BLaER1 (cell line): ENCODE data around the gene PAM.

Source experiments
- H3K27ac ChIP-seq: shearing (Covaris generic); formaldehyde crosslinking; 2 replicates; pipeline ENCODE4 v1.8.1; 2022
- H3K27me3 ChIP-seq: shearing (Covaris generic); formaldehyde crosslinking; 2 replicates; pipeline ENCODE4 v1.8.1; 2022
- H3K36me3 ChIP-seq: shearing (Covaris generic); formaldehyde crosslinking; 2 replicates; pipeline ENCODE4 v1.8.1; 2022
- H3K4me1 ChIP-seq: shearing (Covaris generic); formaldehyde crosslinking; 2 replicates; pipeline ENCODE4 v1.8.1; 2022
- H3K4me2 ChIP-seq: shearing (Covaris generic); formaldehyde crosslinking; 2 replicates; pipeline ENCODE4 v1.8.1; 2022
- H3K4me3 ChIP-seq: shearing (Covaris generic); formaldehyde crosslinking; 2 replicates; pipeline ENCODE4 v1.8.1; 2022
- H3K9ac ChIP-seq: shearing (Covaris generic); formaldehyde crosslinking; 2 replicates; pipeline ENCODE4 v1.8.1; 2022
- H3K9me3 ChIP-seq: shearing (Covaris generic); formaldehyde crosslinking; 2 replicates; pipeline ENCODE4 v1.8.1; 2022
- H4K20me1 ChIP-seq: shearing (Covaris generic); formaldehyde crosslinking; 2 replicates; pipeline ENCODE4 v1.8.1; 2022
- Cebpa-rat ChIP-seq: shearing (Covaris generic); IDR thresholded peaks from 2 replicates; pipeline ENCODE4 v1.8.1; 2022

Gene PAM

GRCh38 chr5:102845041-102845440 is 89.9 kb downstream of the PAM start:
- Histone ChIP-seq H3K4me2 (no peak overlapping the region), H3K36me3 (peaks cover 8% of the 10 kb centered on the region; the same call in 1 of the 2 replicates), H3K27ac (no peak overlapping the region), H4K20me1 (no peaks in the 10 kb centered on the region), H3K9ac (no peak overlapping the region), H3K4me1 (no peaks in the 10 kb centered on the region), H3K4me3 (no peak overlapping the region), H3K27me3 (no peaks in the 10 kb centered on the region), H3K9me3 (0 out of 2 replicates have a peak, but pooled peaks cover 5% of the 10 kb centered on the region)
- no peak for TF ChIP-seq Cebpa-rat

GRCh38 chr5:102850503-102850902 is 95.4 kb downstream of the PAM start:
- Histone ChIP-seq H3K4me1 (no peaks in the 10 kb centered on the region), H3K27me3 (no peaks in the 10 kb centered on the region), H3K9ac (no peak overlapping the region), H3K4me2 (no peak overlapping the region), H3K27ac (no peak overlapping the region), H3K36me3 (peaks cover 8% of the 10 kb centered on the region; the same call in 1 of the 2 replicates), H4K20me1 (0 out of 2 replicates have a peak, but pooled peaks cover 5% of the 10 kb centered on the region), H3K4me3 (no peak overlapping the region), H3K9me3 (no peaks in the 10 kb centered on the region)
- no peak for TF ChIP-seq Cebpa-rat

- H3K9me3 ChIP-seq: no peaks in the 10 kb centered on the region
- no peak overlapping the region for H3K9ac ChIP-seq
- H3K27ac ChIP-seq: no peak overlapping the region
- no peak overlapping the region for H3K4me2 ChIP-seq
- no peaks in the 10 kb centered on the region for H3K36me3 ChIP-seq
- no peak overlapping the region for H3K4me3 ChIP-seq
- no peaks in the 10 kb centered on the region for H3K4me1 ChIP-seq
- H3K27me3 ChIP-seq: no peaks in the 10 kb centered on the region
- 0 out of 2 replicates have a peak, but pooled peaks cover 5% of the 10 kb centered on the region for H4K20me1 ChIP-seq
- TF ChIP-seq Cebpa-rat: no peak
Measured at GRCh38 chr5:102853680-102854079, 98.6 kb downstream of the PAM start.

GRCh38 chr5:102855681-102856388 is 100.7 kb downstream of the PAM start:
- Histone ChIP-seq H3K4me3 (no peak overlapping the region), H3K27me3 (no peaks in the 10 kb centered on the region), H3K4me2 (no peak overlapping the region), H3K4me1 (no peaks in the 10 kb centered on the region), H3K9me3 (no peaks in the 10 kb centered on the region), H3K36me3 (peaks cover 7% of the 10 kb centered on the region; the same call in 1 of the 2 replicates), H3K9ac (no peak overlapping the region), H3K27ac (no peak overlapping the region), H4K20me1 (0 out of 2 replicates have a peak, but pooled peaks cover 12% of the 10 kb centered on the region)
- no peak for TF ChIP-seq Cebpa-rat

- no peaks in the 10 kb centered on the region for H3K9me3 ChIP-seq
- 0 out of 2 replicates have a peak, but pooled peaks cover 16% of the 10 kb centered on the region for H4K20me1 ChIP-seq
- no peak overlapping the region for H3K4me3 ChIP-seq
- no peaks in the 10 kb centered on the region for H3K27me3 ChIP-seq
- no peaks in the 10 kb centered on the region for H3K4me1 ChIP-seq
- no peak overlapping the region for H3K27ac ChIP-seq
- TF ChIP-seq Cebpa-rat: no peak
- H3K36me3 ChIP-seq: peaks cover 7% of the 10 kb centered on the region; the same call in 1 of the 2 replicates
- H3K4me2 ChIP-seq: no peak overlapping the region
- H3K9ac ChIP-seq: no peak overlapping the region
Measured at GRCh38 chr5:102856389-102856777, 101.3 kb downstream of the PAM start.

- no peak overlapping the region for H3K27ac ChIP-seq
- H3K9me3 ChIP-seq: no peaks in the 10 kb centered on the region
- peaks cover 7% of the 10 kb centered on the region; the same call in 1 of the 2 replicates for H3K36me3 ChIP-seq
- no peaks in the 10 kb centered on the region for H3K27me3 ChIP-seq
- no peak overlapping the region for H3K4me2 ChIP-seq
- no peak overlapping the region for H3K4me3 ChIP-seq
- H3K4me1 ChIP-seq: no peaks in the 10 kb centered on the region
- 0 out of 2 replicates have a peak, but pooled peaks cover 23% of the 10 kb centered on the region for H4K20me1 ChIP-seq
- TF ChIP-seq Cebpa-rat: no peak
- no peak overlapping the region for H3K9ac ChIP-seq
Measured at GRCh38 chr5:102857076-102857818, 102.1 kb downstream of the PAM start.

- no peak for TF ChIP-seq Cebpa-rat
- Histone ChIP-seq H4K20me1 (peaks cover 30% of the 10 kb centered on the region; the same call in 1 of the 2 replicates), H3K27ac (no peak overlapping the region), H3K4me2 (no peak overlapping the region), H3K4me3 (no peak overlapping the region), H3K27me3 (no peaks in the 10 kb centered on the region), H3K9ac (no peak overlapping the region), H3K4me1 (no peaks in the 10 kb centered on the region), H3K9me3 (no peaks in the 10 kb centered on the region), H3K36me3 (peaks cover 7% of the 10 kb centered on the region; the same call in 1 of the 2 replicates)
Measured at GRCh38 chr5:102858221-102858620, 103.1 kb downstream of the PAM start.

GRCh38 chr5:102858808-102859207 is 103.7 kb downstream of the PAM start:
- Histone ChIP-seq H3K9ac (no peak overlapping the region), H3K9me3 (no peaks in the 10 kb centered on the region), H3K36me3 (peaks cover 7% of the 10 kb centered on the region; the same call in 1 of the 2 replicates), H4K20me1 (peaks cover 31% of the 10 kb centered on the region; the same call in 1 of the 2 replicates), H3K27ac (no peak overlapping the region), H3K4me1 (no peaks in the 10 kb centered on the region), H3K4me2 (no peak overlapping the region), H3K27me3 (no peaks in the 10 kb centered on the region), H3K4me3 (no peak overlapping the region)
- no peak for TF ChIP-seq Cebpa-rat

- no peaks in the 10 kb centered on the region for H3K4me1 ChIP-seq
- no peak overlapping the region for H3K27ac ChIP-seq
- peaks cover 7% of the 10 kb centered on the region; the same call in 1 of the 2 replicates for H3K36me3 ChIP-seq
- H3K27me3 ChIP-seq: peaks cover 4% of the 10 kb centered on the region
- peaks cover 37% of the 10 kb centered on the region for H4K20me1 ChIP-seq
- H3K9me3 ChIP-seq: peaks cover 2% of the 10 kb centered on the region; the same call in 1 of the 2 replicates
- H3K9ac ChIP-seq: no peak overlapping the region
- TF ChIP-seq Cebpa-rat: no peak
- H3K4me2 ChIP-seq: no peak overlapping the region
- H3K4me3 ChIP-seq: no peak overlapping the region
Measured at GRCh38 chr5:102860035-102860434, 104.9 kb downstream of the PAM start.

- Histone ChIP-seq H3K4me2 (no peak overlapping the region), H3K4me3 (no peak overlapping the region), H3K4me1 (no peaks in the 10 kb centered on the region), H3K9me3 (peaks cover 15% of the 10 kb centered on the region), H3K27ac (no peak overlapping the region), H3K36me3 (peaks cover 30% of the 10 kb centered on the region), H3K9ac (no peak overlapping the region), H4K20me1 (peaks cover 48% of the 10 kb centered on the region), H3K27me3 (peaks cover 19% of the 10 kb centered on the region)
- TF ChIP-seq Cebpa-rat: no peak
Measured at GRCh38 chr5:102863058-102863457, 108.0 kb downstream of the PAM start.
